GM18868 (cell line): ENCODE data around the gene SPDL1.

Experiments
- ATAC-seq: cut with Tn5 transposase; IDR thresholded peaks from one replicate; pipeline ENCODE4 v1.9.1; 2021; ENCODE audit warnings: mild to moderate bottlenecking, moderate library complexity; ENCODE audit not compliant: unreplicated experiment

SPDL1 gene, protein sequence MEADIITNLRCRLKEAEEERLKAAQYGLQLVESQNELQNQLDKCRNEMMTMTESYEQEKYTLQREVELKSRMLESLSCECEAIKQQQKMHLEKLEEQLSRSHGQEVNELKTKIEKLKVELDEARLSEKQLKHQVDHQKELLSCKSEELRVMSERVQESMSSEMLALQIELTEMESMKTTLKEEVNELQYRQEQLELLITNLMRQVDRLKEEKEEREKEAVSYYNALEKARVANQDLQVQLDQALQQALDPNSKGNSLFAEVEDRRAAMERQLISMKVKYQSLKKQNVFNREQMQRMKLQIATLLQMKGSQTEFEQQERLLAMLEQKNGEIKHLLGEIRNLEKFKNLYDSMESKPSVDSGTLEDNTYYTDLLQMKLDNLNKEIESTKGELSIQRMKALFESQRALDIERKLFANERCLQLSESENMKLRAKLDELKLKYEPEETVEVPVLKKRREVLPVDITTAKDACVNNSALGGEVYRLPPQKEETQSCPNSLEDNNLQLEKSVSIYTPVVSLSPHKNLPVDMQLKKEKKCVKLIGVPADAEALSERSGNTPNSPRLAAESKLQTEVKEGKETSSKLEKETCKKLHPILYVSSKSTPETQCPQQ

DNA sequence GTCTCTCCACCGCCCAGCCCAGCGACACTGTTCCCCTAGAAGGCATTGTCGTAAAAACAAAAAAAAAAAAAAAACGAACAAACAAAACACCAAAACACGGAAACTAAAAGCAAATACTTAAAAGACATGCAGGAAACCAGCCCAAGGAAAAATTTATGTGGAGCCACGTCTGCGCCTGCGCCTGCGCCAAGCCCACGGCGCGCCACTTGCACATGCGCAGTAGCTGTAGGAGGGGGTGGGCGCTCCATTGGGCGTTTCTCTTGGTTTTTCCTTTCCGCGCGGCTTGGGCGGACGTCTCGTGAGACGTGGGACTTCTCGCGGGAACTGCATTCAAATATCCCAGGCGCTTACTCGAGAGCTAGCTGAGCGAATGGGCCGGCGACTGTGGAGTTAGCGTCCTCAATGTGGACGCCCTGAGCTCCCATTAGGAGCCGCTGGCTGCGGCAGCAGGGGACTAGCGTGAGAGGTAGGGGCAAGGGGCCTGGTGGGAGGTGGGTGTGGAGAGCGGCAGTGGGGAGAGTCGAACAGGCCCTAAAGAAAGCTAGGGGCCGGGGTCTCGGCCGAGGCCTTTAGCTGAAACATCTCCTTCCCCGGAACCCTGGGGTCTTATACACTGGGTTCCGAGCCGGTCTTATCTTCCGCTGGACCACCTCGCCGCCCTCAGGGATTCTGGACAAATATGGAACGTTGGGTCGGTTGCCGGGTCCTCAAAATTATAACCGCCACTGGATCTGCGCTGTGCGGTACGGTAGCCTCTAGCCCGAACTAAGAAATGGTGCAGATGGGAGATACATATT, at the start of gene SPDL1:
SPDL1 (plus strand) TSS at position 350 of the 797 bp plus-strand sequence. CDS start 4,644 bp downstream, outside the sequence.
- peak; percentile 94 for ATAC-seq

DNA sequence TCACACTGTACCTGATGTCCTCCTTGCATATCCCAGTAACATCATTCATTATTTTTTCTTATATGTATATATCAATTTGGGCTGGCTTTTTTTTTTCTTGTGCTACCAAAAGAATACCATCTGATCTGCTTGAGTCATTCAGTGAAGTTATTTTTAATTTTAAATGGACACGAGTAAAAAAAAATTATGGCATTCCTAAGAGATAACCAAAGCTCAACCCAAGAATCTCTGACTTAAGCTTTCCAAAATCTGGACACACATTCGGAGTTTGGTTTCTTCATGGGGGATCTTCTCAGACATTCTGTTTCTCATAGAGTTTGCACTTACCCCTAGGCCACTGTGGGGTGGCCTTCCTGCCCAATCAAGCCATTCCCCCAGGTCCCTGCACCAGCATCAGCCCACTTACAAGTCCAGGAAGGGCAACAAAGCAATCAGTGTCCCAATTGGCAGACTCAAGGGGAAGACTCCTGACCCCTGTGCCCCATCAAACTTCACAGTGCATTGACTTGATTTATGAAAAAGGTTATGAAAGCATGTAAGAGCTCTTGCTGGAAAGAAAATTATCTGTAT, 49.2 kb upstream of the SPDL1 start:
- ATAC-seq = no peak

DNA sequence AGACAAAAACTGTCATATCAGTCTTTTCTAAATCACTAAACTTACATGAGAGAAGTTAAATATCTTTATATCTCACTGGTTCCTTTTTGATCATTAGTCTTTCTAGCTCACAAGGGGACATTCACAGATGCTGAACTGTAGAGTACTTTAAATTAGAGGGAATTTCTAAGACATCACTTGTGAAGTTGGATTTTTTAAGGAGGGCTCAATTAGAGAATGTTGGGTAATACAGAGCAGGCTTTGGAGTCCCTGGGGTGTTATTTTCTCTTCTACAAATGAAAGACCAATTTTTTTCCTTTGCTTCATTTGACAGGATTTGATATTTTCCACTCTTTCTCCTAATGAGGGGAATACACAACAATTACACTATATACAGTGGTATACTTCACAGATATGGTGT, 48.6 kb upstream of the SPDL1 start:
- ATAC-seq = no peak

DNA sequence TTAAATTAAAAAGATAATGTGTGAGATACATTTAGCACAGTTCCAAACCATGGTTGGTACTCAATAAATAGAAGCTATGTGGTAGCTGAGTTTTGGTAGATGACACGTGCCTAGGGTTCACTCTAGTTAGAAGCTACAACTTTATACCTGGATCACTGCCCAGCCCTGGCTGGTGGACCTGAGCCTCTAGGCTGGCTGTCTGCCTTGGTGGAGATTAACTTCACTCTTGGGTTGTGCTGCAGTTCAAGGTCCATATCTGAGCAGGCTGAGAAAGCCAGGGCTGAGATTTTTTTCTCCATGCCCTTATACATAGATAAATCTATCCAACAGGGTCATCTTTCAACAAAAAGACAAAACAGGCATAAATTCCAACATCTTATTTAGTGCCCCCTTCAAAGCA, 44.6 kb upstream of the SPDL1 start:
- ATAC-seq = no peak

DNA sequence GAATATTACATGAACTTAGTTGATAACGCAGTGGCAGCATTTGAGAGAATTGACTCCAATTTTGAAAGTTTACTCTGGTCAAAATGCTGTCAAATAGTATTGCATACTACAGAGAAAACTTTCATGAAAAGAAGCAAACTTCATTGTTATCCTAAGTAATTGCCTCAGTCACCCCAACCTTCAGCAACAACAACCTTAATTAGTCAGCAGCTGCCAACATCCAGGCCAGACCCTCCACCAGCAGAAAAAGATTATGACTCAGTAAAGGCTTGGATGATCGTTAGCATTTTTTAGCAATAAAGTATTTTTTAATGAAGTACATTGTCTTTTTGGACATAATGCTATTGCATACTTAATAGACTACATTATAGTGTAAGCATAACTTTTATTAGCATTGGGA, 40.8 kb upstream of the SPDL1 start:
- ATAC-seq = no peak

DNA sequence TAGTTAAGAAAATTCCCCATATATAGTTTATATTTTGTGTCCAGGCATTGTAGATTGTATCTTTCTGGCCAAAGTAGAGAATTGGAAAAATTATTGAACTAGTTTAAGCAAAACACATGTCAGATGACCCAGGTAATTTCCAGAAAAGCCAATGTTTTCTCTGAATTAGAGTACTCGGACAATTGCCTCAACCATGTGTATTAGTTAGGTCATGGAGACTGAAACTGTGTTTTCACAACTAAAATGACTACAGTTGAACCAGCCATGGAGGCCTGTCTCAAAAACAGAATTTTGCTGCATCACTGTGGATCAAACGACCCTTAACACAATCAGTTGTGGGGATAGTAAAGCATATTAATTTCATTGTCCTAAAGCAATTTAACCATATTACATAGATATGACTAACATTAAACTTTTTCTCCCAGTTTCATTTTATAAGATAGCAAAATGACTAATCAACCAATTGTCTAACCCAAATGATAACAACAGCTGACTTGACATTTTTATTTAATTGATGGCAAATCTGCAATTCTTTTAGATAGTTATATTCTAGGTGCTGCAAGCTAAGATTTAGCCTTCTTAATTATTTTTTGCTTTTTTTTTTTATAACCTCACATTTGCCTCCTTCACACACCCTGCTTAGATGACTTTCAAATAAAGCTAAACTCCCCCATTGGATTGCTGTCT, 39.2 kb upstream of the SPDL1 start:
- ATAC-seq = peak; percentile 29

DNA sequence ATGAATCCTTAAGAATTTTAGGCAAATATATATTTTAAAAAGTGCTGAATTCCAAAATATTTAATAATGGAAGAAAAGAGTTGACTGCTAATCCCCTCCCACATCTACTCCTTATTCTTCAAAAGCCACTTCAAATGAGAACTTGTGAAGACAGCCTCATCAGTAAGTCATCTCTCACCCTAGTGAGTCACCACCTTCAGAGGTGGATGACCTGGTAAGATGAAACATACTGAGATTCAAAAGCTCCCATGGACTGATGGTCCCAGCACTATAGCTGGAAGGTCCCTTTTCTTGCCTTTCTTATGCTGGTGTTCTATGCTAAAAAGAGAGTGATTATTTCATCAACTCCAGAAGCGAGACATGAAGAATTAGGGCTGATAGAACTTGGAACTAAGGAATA, 37.8 kb upstream of the SPDL1 start:
- ATAC-seq = peak; percentile 84

DNA sequence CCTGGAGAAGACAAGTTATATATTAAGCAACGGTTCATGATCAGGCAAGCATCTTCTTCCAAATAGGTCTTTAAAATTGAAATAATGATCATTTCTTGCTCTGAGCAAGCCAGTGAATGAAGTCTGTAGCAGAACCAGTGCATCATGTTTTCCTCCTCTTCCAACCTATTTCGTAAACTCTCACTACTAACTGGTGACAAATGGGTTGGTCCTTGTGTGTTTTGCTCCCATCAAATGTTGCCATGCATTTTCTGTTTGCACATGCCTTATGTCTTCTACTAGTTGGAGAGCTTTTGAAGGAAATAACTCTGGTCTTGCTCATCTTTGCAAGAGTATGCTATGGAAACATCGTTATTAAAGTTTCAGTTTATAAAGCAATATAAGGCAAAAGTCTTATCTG, 37.2 kb upstream of the SPDL1 start:
- no peak for ATAC-seq

DNA sequence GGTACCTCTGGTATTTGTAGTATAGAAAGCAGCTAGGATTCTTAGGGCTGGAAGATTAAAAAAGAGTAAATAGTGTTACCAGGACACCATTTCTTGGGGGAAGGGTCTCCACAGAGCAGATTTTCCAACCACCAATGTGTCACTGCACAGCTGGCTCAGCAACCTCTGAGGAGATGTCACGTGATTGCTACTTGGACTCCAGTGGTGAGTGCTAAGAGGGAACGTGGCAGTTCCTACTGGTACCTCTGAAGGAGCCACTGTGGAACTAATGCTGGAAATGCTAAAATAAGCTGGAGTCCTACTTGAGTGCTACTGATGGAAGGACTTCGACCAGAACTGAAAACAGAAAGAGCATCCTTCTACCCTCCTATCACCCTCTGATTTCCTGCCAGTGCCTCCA, 36.1 kb upstream of the SPDL1 start:
- ATAC-seq = no peak

DNA sequence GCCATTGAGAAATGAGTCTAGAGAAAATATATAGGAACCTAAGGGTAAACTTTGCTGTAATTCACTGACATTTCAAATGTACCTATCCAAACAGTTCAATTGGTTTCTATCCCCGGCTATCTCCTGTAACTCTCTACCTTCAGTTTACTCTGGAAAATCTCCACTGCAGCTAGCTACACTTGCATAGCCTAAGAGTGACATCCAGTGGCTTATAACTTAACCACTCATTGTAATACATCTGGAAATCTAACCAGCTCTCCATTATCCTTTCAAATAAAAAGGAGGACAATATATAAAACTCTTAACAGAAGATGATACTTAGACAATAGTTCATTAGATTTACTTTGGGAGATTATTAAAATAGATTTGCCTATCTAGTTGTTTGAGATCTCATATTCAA, 35.3 kb upstream of the SPDL1 start:
- ATAC-seq = no peak

DNA sequence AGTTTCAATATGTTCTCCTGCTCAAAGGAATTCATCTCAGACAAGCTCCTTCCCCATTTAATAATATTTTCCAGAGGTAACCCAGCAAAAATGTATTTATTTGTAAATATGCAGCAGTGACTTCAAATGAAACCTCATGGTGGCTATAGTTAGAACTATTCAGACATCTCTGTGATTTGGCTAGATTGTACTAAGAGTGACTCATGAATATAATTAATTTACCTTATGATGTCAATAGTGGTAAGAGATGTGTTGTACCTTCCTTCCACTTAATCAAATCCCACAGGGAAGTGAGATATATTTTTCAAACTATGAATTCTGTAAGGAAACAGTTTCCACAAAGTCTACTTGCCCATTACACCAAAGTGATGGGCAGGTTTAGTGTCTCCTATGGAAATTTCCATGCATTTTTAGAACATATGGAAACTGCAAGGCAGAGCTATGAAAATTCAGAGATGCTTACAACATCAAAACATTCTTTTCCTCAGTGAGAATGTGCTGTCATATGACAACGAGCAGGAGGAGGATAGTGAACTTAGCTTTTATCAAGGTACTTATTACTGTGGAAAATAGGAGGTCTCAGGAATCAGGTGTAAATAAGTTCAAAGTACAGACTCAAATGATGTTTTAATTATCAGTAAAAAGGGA, 34.0 kb upstream of the SPDL1 start:
- ATAC-seq = no peak

DNA sequence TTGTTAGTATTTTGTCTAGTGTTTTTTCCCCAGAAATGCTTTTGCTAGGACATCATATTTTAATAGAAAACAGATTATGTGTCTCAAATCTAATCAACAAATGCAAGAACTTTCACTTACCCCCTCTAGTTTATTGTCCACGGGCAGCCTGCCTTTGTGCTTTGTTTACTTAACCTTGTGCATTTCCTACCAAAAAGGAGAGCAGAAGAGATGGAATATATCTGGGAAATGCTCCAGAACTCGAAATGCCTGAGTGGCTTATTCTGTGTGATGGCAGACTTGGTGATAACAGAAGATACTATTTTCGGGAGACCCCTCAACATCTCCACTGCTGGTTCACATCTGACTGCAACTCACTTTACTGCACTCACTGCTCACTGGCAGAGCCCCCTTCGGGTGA, 33.3 kb upstream of the SPDL1 start:
- ATAC-seq = no peak

DNA sequence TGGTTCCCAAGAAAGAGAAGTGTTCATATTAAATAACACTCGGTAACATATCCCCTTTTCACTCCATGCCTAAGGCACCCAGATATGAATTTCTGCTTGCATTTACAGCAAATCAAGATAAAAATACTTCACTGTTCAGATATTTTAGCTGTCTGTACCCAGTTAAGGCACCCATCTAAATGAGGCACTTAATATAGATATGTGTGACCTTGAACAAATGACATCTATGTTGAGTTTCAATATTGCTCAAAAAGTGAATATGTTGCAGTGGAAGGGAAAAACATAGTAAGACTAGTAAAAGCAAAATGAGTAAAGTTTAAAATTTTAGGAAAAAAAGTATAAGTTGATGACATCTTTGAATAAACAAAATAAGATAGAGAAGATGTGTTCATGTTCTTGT, 32.4 kb upstream of the SPDL1 start:
- no peak for ATAC-seq

DNA sequence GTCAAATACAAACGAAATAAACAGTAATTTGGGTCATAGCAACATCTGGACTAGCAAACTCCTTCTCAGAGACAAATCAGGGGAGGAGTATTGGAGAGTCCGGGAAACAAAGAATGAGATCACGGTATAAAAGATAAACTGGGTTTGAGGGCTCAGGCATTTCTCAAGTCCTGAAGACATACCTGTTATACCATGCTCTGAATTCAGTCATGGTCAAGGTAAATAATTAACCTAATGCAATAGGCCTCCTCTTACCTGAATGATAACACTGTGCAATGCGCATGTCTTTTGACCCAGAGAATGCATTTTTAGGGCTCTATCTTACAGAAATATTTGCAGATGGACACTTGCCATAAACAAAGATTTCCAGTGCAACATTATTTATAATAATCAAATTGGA, 31.9 kb upstream of the SPDL1 start:
- no peak for ATAC-seq

DNA sequence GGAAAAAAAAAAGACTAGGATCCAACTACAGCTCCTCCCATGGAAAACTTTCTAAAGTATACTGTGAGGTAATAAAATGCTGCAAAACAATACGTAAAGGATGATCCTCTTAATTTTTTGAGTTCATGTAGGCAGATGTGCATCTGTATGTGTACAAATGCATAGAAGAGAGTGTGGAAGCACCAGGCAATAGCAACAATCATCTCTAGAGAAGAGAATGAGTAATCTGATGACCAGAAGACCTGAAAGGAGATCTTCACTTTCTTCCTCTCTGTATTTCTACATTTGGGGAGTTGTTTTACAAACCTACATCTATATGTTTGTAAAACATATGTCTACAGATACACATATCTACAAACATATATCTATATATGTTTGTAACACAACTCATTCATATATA, 29.3 kb upstream of the SPDL1 start:
- peak; percentile 70 for ATAC-seq

DNA sequence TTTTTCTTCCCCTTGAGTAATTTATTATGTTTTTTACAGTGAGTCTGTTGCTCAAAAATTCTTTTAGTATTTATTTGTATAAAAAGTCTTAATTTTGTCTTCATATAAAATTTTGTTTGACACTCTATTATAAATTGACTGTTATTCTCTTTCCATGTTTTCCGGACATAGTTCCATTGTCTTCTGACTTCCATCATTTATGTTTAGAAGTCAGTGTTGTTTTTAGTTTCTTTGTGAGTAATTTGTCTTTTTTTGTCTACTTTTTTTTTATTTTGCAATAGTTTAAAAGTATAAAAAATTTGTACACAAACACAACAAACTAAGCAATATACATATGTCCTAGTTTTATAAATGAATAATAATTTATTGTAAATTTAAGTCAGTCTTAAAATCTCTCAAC, 25.7 kb upstream of the SPDL1 start:
- ATAC-seq = no peak

DNA sequence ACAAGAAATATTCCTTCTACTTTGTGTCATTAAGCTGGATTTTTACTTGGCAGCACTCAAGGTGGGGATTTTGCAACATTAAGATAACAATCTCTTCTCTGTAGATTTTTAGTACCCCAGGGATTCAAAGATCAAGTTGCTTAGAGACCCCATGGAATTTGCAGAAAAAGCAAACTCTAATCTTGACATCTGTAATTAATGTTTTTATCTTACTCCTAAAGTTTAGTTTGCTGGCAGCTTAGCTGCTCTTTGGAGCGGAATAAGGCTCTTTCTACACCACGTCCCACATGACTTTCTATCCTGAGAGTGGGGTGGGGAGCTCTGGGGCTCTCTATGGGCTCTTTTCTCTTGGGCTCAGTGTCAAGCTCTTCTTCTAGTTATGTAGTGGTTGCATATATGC, 21.7 kb upstream of the SPDL1 start:
- ATAC-seq = no peak

DNA sequence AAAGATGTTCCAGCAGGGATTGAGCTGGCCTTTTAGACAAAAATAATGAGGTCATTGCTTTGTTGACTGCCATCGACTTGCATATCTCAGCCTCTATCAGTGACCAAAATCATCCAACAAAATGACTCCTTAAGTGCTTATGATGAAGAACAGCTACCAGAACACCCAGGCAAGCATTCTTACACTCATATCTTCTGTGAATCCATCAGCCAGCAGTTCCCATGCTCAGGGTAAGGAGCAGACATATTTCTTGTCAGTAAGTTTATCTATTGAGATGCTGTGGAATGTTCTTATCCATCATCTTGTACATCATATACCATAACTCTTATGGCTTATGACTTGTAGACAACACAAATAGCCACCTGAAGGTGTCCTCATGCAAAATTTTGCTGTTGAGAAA, 20.2 kb upstream of the SPDL1 start:
- no peak for ATAC-seq

DNA sequence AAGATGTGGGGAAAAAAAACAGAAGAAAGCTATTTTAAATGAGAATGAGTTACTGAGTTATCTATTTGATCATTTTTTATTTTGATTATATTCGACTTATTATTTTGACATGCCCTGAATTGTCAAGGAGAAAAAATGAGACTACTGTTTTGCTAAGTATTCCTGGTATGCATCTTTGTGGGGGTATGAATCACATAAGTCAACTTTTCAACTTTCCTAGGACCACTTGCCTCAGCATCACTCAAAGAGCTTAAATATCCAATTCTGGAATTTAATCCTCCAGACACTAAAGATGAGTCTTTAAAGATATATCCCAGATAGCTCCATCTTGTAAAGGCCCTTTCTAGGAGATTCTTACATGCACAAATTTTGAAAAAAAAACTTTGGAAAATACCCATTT, 17.4 kb upstream of the SPDL1 start:
- no peak for ATAC-seq

DNA sequence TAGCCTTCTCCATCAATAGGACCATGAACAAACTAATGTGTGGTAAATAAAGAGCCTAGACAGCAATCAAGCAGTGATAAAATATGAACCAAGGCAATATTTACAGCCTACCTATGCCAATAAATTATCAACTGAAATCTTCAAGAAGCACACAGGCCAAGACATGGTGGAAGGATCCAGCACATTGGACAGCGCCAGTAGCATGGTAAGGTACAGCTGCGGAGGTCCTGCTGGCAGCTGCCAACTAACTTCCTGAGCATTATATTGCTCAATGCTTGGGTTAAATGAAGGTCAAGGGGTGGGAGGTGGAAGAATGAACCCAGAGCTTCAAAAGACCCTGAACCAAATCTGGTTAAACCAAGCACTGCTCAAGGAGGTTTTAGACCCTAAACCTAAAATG, 16.5 kb upstream of the SPDL1 start:
- ATAC-seq = no peak

DNA sequence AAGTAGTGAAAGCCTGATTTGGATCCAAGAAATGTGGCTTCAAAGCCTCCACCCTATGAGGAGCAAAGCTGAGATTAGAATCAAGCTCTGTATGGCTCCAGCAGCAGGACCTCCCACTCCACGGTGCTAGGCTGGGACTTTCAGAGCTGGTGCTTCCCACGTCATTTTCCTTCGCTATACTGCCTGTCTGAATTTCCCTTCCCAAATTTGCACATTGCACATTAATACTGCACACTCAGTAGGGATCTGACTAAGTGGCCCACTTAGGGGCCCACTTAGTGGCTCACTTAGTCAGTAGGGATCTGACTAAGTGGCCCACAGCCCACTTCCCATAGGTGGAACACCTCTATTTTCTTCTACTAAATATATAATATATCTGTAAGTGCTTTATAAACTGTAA, 14.1 kb upstream of the SPDL1 start:
- no peak for ATAC-seq
